GM19467 (cell line): ENCODE measurements around the gene CAMK2D.
"Not testable (repeated sequence)": the region's sequence is repeated elsewhere in the genome, so short reads cannot be mapped to it uniquely, and the experiment has no call there.

Source experiments
- ATAC-seq: cut with Tn5 transposase; IDR thresholded peaks from one replicate; pipeline ENCODE4 v1.9.1; 2021; ENCODE audit warnings: mild to moderate bottlenecking, moderate library complexity; ENCODE audit not compliant: unreplicated experiment

Gene CAMK2D

GRCh38 chr4:113763923-113764322, 2.4 kb upstream of the CAMK2D start:
- ATAC-seq, result not testable (repeated sequence)

- no peak for ATAC-seq
These were observed 1.4 kb upstream of the CAMK2D start for GRCh38 chr4:113763029-113763285.

- peak; percentile 53 for ATAC-seq
These were observed 869 bp upstream of the CAMK2D start for GRCh38 chr4:113762186-113763028.

- ATAC-seq, result peak; percentile 23
These were observed 531 bp downstream of the CAMK2D start for GRCh38 chr4:113760795-113761619.

- ATAC-seq, result no peak
These were observed 1.3 kb downstream of the CAMK2D start for GRCh38 chr4:113760094-113760794.

GRCh38 chr4:113759696-113760093, 1.8 kb downstream of the CAMK2D start:
- no peak for ATAC-seq

GRCh38 chr4:113758372-113758771, 3.2 kb downstream of the CAMK2D start:
- ATAC-seq, result no peak

GRCh38 chr4:113757486-113757885, 4.1 kb downstream of the CAMK2D start:
- ATAC-seq, result no peak

- ATAC-seq, result peak; percentile 59
These were observed 5.5 kb downstream of the CAMK2D start for GRCh38 chr4:113756005-113756410.

GRCh38 chr4:113750734-113751133, 10.8 kb downstream of the CAMK2D start:
- ATAC-seq, result no peak

- ATAC-seq, result no peak
These were observed 11.2 kb downstream of the CAMK2D start for GRCh38 chr4:113750296-113750695.

- no peak for ATAC-seq
These were observed 12.4 kb downstream of the CAMK2D start for GRCh38 chr4:113749178-113749577.

GRCh38 chr4:113747949-113748348, 13.6 kb downstream of the CAMK2D start:
- ATAC-seq, result no peak

- ATAC-seq, result no peak
These were observed 15.8 kb downstream of the CAMK2D start for GRCh38 chr4:113745711-113746110.

- ATAC-seq, result no peak
These were observed 16.8 kb downstream of the CAMK2D start for GRCh38 chr4:113744667-113745240.

GRCh38 chr4:113743690-113744089, 17.8 kb downstream of the CAMK2D start:
- ATAC-seq, result no peak

- ATAC-seq, result no peak
These were observed 18.9 kb downstream of the CAMK2D start for GRCh38 chr4:113742643-113743042.

GRCh38 chr4:113741956-113742355, 19.6 kb downstream of the CAMK2D start:
- no peak for ATAC-seq

GRCh38 chr4:113740857-113741379, 20.6 kb downstream of the CAMK2D start:
- ATAC-seq, result no peak

GRCh38 chr4:113739197-113739596, 22.3 kb downstream of the CAMK2D start:
- no peak for ATAC-seq

- no peak for ATAC-seq
These were observed 23.3 kb downstream of the CAMK2D start for GRCh38 chr4:113738251-113738650.
